ENCODE measurements around the gene MADD.

Gene MADD

DNA sequence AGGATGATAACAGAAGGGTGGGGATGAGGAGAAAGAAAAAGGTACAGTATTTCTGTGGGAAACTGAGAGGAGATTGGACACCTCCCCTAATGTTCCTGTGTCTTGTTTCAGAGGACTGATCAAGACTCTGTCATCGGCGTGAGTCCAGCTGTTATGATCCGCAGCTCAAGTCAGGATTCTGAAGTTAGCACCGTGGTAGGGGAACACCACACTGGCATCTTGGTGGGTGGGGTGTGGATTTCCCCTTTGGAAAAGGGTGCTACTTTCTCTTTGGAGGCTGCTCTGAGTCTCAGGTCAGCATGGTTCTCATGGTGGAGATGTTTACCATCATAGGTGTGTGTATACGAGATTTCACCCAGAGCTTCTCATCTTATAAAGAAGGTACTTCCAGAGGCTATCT lies 25.5 kb downstream of the MADD start:
- DNase-seq (ENCODE audit: low read depth in 1 of 2, low spot score in 1 of 2): no peak
- Histone ChIP-seq H3K4me3 (replicated peaks; ENCODE audit: insufficient read depth, low read length) (no peak overlapping the region), H3K27me3 (ENCODE audit: insufficient read depth, poor library complexity, severe bottlenecking) (no peaks in the 10 kb centered on the region), H3K27ac (replicated peaks) (no peak overlapping the region)
- TF ChIP-seq, protein P1, sequence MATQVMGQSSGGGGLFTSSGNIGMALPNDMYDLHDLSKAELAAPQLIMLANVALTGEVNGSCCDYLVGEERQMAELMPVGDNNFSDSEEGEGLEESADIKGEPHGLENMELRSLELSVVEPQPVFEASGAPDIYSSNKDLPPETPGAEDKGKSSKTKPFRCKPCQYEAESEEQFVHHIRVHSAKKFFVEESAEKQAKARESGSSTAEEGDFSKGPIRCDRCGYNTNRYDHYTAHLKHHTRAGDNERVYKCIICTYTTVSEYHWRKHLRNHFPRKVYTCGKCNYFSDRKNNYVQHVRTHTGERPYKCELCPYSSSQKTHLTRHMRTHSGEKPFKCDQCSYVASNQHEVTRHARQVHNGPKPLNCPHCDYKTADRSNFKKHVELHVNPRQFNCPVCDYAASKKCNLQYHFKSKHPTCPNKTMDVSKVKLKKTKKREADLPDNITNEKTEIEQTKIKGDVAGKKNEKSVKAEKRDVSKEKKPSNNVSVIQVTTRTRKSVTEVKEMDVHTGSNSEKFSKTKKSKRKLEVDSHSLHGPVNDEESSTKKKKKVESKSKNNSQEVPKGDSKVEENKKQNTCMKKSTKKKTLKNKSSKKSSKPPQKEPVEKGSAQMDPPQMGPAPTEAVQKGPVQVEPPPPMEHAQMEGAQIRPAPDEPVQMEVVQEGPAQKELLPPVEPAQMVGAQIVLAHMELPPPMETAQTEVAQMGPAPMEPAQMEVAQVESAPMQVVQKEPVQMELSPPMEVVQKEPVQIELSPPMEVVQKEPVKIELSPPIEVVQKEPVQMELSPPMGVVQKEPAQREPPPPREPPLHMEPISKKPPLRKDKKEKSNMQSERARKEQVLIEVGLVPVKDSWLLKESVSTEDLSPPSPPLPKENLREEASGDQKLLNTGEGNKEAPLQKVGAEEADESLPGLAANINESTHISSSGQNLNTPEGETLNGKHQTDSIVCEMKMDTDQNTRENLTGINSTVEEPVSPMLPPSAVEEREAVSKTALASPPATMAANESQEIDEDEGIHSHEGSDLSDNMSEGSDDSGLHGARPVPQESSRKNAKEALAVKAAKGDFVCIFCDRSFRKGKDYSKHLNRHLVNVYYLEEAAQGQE (IDR thresholded peaks at IDR 0.05; ENCODE audit: insufficient replicate concordance, low read depth): no peak
- TF ChIP-seq SPI1 (IDR thresholded peaks at IDR 0.05; ENCODE audit: borderline replicate concordance, low read depth) (no peak), POLR2AphosphoS5 (IDR thresholded peaks at IDR 0.05; ENCODE audit: low read depth) (no peak), GABPA (IDR thresholded peaks at IDR 0.05; ENCODE audit: low read depth) (no peak)
- TF ChIP-seq, protein P2, sequence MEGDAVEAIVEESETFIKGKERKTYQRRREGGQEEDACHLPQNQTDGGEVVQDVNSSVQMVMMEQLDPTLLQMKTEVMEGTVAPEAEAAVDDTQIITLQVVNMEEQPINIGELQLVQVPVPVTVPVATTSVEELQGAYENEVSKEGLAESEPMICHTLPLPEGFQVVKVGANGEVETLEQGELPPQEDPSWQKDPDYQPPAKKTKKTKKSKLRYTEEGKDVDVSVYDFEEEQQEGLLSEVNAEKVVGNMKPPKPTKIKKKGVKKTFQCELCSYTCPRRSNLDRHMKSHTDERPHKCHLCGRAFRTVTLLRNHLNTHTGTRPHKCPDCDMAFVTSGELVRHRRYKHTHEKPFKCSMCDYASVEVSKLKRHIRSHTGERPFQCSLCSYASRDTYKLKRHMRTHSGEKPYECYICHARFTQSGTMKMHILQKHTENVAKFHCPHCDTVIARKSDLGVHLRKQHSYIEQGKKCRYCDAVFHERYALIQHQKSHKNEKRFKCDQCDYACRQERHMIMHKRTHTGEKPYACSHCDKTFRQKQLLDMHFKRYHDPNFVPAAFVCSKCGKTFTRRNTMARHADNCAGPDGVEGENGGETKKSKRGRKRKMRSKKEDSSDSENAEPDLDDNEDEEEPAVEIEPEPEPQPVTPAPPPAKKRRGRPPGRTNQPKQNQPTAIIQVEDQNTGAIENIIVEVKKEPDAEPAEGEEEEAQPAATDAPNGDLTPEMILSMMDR (IDR thresholded peaks at IDR 0.05; ENCODE audit: insufficient read depth, low read length): no peak

- no peak for DNase-seq (ENCODE audit: low read depth in 1 of 2, low spot score in 1 of 2)
- Histone ChIP-seq H3K27ac (replicated peaks) (no peak overlapping the region), H3K27me3 (ENCODE audit: insufficient read depth, poor library complexity, severe bottlenecking) (no peaks in the 10 kb centered on the region), H3K4me3 (replicated peaks; ENCODE audit: insufficient read depth, low read length) (no peak overlapping the region)
- TF ChIP-seq, protein P2 (IDR thresholded peaks at IDR 0.05; ENCODE audit: insufficient read depth, low read length): no peak
- TF ChIP-seq, protein P1 (IDR thresholded peaks at IDR 0.05; ENCODE audit: insufficient replicate concordance, low read depth): no peak
- TF ChIP-seq GABPA (IDR thresholded peaks at IDR 0.05; ENCODE audit: low read depth) (no peak), POLR2AphosphoS5 (IDR thresholded peaks at IDR 0.05; ENCODE audit: low read depth) (no peak), SPI1 (IDR thresholded peaks at IDR 0.05; ENCODE audit: borderline replicate concordance, low read depth) (no peak)
These were observed 26.1 kb downstream of the MADD start for GRCh38 chr11:47296045-47296444.

- H3K27ac ChIP-seq (replicated peaks): no peak overlapping the region
- H3K4me3 ChIP-seq (replicated peaks; ENCODE audit: insufficient read depth, low read length): no peak overlapping the region
- TF ChIP-seq, protein P2 (IDR thresholded peaks at IDR 0.05; ENCODE audit: insufficient read depth, low read length): no peak
- no peak for TF ChIP-seq SPI1 (IDR thresholded peaks at IDR 0.05; ENCODE audit: borderline replicate concordance, low read depth)
- no peak for TF ChIP-seq GABPA (IDR thresholded peaks at IDR 0.05; ENCODE audit: low read depth)
- no peak for TF ChIP-seq POLR2AphosphoS5 (IDR thresholded peaks at IDR 0.05; ENCODE audit: low read depth)
- TF ChIP-seq, protein P1 (IDR thresholded peaks at IDR 0.05; ENCODE audit: insufficient replicate concordance, low read depth): no peak
- H3K27me3 ChIP-seq (ENCODE audit: insufficient read depth, poor library complexity, severe bottlenecking): no peaks in the 10 kb centered on the region
- DNase-seq (ENCODE audit: low read depth in 1 of 2, low spot score in 1 of 2): no peak
These were observed 29.1 kb downstream of the MADD start for GRCh38 chr11:47299078-47299477.
